Endothelial cell of umbilical vein (primary cell): ENCODE measurements around the gene SPCS3.

Experiments used
- EZH2 ChIP-seq: IDR thresholded peaks from 2 replicates; pipeline ENCODE4 v1.6.1; 2012; ENCODE audit warnings: borderline replicate concordance, low read depth, mild to moderate bottlenecking, moderate library complexity, low read length, inconsistent platforms; ENCODE audit not compliant: severe bottlenecking
- GATA2 ChIP-seq: IDR thresholded peaks from 2 replicates; pipeline ENCODE4 v1.7.0; 2011; ENCODE audit warnings: low read depth, mild to moderate bottlenecking, moderate library complexity, mixed read lengths, low read length; ENCODE audit not compliant: insufficient read length, insufficient read depth
- JUN ChIP-seq: IDR thresholded peaks from 2 replicates; pipeline ENCODE4 v1.6.1; 2011; ENCODE audit warnings: borderline replicate concordance, low read depth; ENCODE audit not compliant: insufficient read length, insufficient read depth
- MYC ChIP-seq: IDR thresholded peaks from one replicate; pipeline ENCODE4 v1.6.1; 2011; ENCODE audit warnings: mild to moderate bottlenecking, low read depth, low read length
- POLR2A ChIP-seq: IDR thresholded peaks from 2 replicates; pipeline ENCODE4 v1.6.1; 2012; ENCODE audit warnings: low read depth, mild to moderate bottlenecking, control low read depth, low read length
- POLR2AphosphoS5 ChIP-seq: IDR thresholded peaks from 2 replicates; pipeline ENCODE4 v1.6.1; 2012; ENCODE audit warnings: low read depth, mild to moderate bottlenecking, control low read depth, low read length, moderate library complexity; ENCODE audit not compliant: insufficient read depth
- TF ChIP-seq, protein P1 (sequence below), 2 donors: IDR thresholded peaks; 1 replicate in 1 of 2; 2 replicates in 1 of 2; pipeline ENCODE4 v1.5.1; 2011; ENCODE audit warnings: low read length in 2 of 2, mild to moderate bottlenecking in 2 of 2, moderate library complexity in 2 of 2, control low read depth in 1 of 2, inconsistent platforms in 1 of 2, low read depth in 1 of 2; ENCODE audit not compliant: insufficient read depth in 1 of 2; ENCODE audit errors: extremely low read depth in 1 of 2
- TF ChIP-seq, protein P2 (sequence below): IDR thresholded peaks from 2 replicates; pipeline ENCODE4 v1.6.1; 2011; ENCODE audit not compliant: insufficient read depth, insufficient read length

DNA sequence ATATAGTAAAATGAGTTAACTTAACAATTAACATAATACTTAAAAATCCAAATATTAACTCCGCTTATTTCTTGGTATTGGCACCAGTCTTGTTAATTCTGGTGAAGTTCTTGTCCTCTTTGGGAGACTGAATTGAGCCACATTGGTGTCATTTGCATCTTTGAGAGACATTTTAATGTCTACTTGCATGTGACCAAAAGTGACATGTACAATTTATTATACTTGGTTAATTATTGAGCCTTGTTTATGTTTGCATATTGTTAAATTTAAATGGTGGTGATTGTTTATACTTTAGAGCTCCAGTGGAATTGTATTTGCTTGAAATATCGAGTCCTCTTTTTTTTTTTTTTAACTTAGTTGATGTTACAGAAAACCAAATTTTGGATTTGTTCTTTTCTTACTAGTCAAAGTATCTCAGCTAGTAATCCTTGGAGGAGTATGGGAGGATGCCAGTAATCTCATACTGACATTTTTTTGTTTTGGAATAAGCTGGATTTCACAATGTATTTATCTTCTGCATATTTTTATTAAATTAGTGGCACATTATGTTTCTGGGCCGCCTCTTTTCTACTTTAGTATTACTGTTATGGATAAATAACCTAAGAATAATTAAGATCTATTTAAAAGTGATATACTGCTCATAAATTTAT lies 3.9 kb downstream of the SPCS3 start:
- TF ChIP-seq, protein P1, sequence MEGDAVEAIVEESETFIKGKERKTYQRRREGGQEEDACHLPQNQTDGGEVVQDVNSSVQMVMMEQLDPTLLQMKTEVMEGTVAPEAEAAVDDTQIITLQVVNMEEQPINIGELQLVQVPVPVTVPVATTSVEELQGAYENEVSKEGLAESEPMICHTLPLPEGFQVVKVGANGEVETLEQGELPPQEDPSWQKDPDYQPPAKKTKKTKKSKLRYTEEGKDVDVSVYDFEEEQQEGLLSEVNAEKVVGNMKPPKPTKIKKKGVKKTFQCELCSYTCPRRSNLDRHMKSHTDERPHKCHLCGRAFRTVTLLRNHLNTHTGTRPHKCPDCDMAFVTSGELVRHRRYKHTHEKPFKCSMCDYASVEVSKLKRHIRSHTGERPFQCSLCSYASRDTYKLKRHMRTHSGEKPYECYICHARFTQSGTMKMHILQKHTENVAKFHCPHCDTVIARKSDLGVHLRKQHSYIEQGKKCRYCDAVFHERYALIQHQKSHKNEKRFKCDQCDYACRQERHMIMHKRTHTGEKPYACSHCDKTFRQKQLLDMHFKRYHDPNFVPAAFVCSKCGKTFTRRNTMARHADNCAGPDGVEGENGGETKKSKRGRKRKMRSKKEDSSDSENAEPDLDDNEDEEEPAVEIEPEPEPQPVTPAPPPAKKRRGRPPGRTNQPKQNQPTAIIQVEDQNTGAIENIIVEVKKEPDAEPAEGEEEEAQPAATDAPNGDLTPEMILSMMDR (IDR thresholded peaks at IDR 0.05; ENCODE audit: extremely low read depth in 1 of 2, insufficient read depth in 1 of 2, low read depth in 1 of 2, low read length in 2 of 2) = no peak
- TF ChIP-seq POLR2A = no peak
- TF ChIP-seq EZH2 = no peak
- TF ChIP-seq GATA2 = no peak
- TF ChIP-seq POLR2AphosphoS5 = no peak
- TF ChIP-seq, protein P2, sequence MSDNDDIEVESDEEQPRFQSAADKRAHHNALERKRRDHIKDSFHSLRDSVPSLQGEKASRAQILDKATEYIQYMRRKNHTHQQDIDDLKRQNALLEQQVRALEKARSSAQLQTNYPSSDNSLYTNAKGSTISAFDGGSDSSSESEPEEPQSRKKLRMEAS = no peak
- TF ChIP-seq JUN = no peak
- no peak for TF ChIP-seq MYC
